ENCODE results near the gene WFDC1. TPM values are rescaled to one million over a fixed set of nuclear protein-coding genes. Genes with fewer than 3 reads are reported as not detected.

Gene WFDC1
- total and polyA plus RNA-seq, 2 experiments from 2014 or later, result 0.76 to 0.95 TPM

GRCh38 chr16:84298376-84298899 is 3.8 kb downstream of the WFDC1 start:
- Histone ChIP-seq H3F3A (replicated peaks; ENCODE audit: low read depth) (peaks cover 3% of the 10 kb centered on the region; the same call in 1 of the 2 replicates), H3K27ac (ENCODE audit: low read depth) (no peak overlapping the region), H3K4me3 (no peak overlapping the region), H4K20me1 (replicated peaks; ENCODE audit: insufficient read depth) (no peaks in the 10 kb centered on the region), H2AFZ (peak overlapping the region; percentile 63), H3K27me3 (ENCODE audit: insufficient read depth) (no peaks in the 10 kb centered on the region), H3K4me1 (ENCODE audit: insufficient read depth) (peaks cover 43% of the 10 kb centered on the region), H3K4me2 (no peak overlapping the region), H3K36me3 (ENCODE audit: insufficient read depth) (no peaks in the 10 kb centered on the region), H3K9me2 (ENCODE audit: insufficient read depth) (no peaks in the 10 kb centered on the region), H3K79me2 (replicated peaks; ENCODE audit: insufficient read depth) (no peaks in the 10 kb centered on the region)
- peaks cover 12% of the 10 kb centered on the region for H3K27me3 Mint-ChIP-seq (ENCODE audit: insufficient read depth, low read depth, poor library complexity)
- no peak for TF ChIP-seq ZNF114 (CRISPR knock-in tag; IDR thresholded peaks at IDR 0.05)
- no peak for TF ChIP-seq POLR2AphosphoS5 (IDR thresholded peaks at IDR 0.05; ENCODE audit: low read depth)
- TF ChIP-seq EZH2phosphoT487 (IDR thresholded peaks at IDR 0.05; ENCODE audit: unreplicated experiment), result no peak
- TF ChIP-seq CREB1 (CRISPR knock-in tag; IDR thresholded peaks at IDR 0.05; ENCODE audit: low read depth), result no peak
- no peak for TF ChIP-seq JUNB (IDR thresholded peaks at IDR 0.05; ENCODE audit: unreplicated experiment)
- TF ChIP-seq STAT1 (IDR thresholded peaks at IDR 0.05; ENCODE audit: unreplicated experiment), result no peak
- no peak for TF ChIP-seq ETS1 (IDR thresholded peaks at IDR 0.05)
- no peak for TF ChIP-seq EZH2 (IDR thresholded peaks at IDR 0.05; ENCODE audit: low read depth, unreplicated experiment)
- no peak for TF ChIP-seq CTCF (conservative IDR thresholded peaks at IDR 0.05; ENCODE audit: low read depth in 2 of 2)
- TF ChIP-seq, protein P1, sequence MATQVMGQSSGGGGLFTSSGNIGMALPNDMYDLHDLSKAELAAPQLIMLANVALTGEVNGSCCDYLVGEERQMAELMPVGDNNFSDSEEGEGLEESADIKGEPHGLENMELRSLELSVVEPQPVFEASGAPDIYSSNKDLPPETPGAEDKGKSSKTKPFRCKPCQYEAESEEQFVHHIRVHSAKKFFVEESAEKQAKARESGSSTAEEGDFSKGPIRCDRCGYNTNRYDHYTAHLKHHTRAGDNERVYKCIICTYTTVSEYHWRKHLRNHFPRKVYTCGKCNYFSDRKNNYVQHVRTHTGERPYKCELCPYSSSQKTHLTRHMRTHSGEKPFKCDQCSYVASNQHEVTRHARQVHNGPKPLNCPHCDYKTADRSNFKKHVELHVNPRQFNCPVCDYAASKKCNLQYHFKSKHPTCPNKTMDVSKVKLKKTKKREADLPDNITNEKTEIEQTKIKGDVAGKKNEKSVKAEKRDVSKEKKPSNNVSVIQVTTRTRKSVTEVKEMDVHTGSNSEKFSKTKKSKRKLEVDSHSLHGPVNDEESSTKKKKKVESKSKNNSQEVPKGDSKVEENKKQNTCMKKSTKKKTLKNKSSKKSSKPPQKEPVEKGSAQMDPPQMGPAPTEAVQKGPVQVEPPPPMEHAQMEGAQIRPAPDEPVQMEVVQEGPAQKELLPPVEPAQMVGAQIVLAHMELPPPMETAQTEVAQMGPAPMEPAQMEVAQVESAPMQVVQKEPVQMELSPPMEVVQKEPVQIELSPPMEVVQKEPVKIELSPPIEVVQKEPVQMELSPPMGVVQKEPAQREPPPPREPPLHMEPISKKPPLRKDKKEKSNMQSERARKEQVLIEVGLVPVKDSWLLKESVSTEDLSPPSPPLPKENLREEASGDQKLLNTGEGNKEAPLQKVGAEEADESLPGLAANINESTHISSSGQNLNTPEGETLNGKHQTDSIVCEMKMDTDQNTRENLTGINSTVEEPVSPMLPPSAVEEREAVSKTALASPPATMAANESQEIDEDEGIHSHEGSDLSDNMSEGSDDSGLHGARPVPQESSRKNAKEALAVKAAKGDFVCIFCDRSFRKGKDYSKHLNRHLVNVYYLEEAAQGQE (IDR thresholded peaks at IDR 0.05; ENCODE audit: unreplicated experiment), result no peak
- DNase-seq (ENCODE audit: low spot score) (no peak), ATAC-seq (no peak)
- no peak overlapping the region for H3K4me3 Mint-ChIP-seq
- no peaks in the 10 kb centered on the region for H3K36me3 Mint-ChIP-seq (ENCODE audit: low read depth)
- H3K4me1 Mint-ChIP-seq, result peaks cover 60% of the 10 kb centered on the region
- H3K27ac Mint-ChIP-seq, result 0 out of 2 replicates have a peak overlapping the region, but pooled peaks have one; percentile 23
- no peaks in the 10 kb centered on the region for H3K9me3 Mint-ChIP-seq
